NCI-H1417 (cell line): ENCODE data around the gene GGA1.
A peak's percentile ranks its signal among the peaks of the same experiment; 100 is the strongest.
"Not testable (repeated sequence)": the region's sequence is repeated elsewhere in the genome, so short reads cannot be mapped to it uniquely, and the experiment has no call there.

ENCODE experiments used
- DNase-seq, 3 experiments: peaks; one replicate each; lab custom pipeline; 2025; lab: John Stamatoyannopoulos, UW

The GGA1 gene

GRCh38 chr22:37609240-37610152 lies 862 bp downstream of the GGA1 start:
- no peak for DNase-seq

DNA sequence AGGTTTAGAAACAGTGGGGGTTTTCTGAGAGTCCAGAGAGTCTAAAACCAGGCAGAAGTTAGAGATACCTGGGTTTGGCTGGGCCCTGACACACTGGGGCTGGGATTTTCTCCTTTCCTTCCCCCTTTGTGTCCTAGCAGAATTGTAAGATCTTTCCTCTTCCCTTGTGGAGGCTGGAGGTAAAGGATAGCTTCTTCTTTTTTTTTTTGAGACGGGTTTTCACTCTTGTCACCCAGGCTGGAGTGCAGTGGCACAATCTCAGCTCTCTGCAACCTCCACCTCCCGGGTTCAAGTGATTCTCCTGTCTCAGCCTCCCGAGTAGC lies 1.5 kb downstream of the GGA1 start:
- not testable (repeated sequence) for DNase-seq

DNA sequence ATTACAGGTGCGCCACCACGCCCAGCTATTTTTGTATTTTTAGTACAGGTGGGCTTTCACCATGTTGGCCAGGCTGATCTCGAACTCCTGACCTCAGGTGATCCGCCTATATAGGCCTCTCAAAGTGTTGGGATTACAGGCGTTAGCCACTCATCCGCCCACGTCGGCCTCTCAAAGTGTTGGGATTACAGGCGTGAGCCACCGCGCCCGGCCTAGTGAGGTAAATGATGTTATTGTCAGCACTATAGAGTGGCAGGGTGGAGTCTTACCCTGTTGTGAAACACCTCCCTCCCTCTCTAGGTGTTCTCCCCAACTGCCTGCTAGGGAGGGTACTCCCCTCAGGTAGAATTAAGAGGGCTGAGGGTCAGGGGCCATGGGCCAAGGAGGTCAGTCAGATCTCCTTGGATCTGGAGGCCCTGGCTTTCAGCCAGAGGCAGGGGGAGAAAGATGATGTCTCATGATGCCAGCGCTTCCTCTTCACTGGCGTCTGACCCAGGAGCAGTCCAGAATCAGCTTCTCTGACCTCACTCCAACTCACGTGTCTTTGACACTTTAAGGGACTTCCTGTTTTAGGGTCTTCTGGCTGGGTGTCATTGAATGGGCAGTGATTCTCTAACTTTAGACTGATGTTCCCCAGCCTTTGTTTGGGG lies 2.0 kb downstream of the GGA1 start:
- no peak for DNase-seq

DNA sequence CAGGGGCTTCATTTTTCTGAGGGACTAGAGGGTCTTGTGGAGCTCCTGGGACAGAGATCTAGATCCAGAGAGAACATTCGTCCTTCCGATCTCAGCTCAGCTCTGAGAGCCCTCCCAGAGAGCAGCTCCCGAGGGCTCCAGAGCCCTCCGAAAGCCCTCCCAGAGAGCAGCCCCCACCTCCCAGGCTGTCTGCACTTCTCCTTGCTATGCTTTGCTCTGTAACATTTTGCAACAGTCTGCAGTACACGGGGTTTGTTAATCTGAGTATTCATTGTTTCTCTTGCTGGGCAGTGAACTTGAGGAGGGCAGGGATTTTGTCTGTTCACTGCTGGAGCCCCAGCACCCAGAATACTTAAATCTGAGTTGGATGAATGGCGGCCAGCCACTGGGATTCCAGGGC lies 2.6 kb downstream of the GGA1 start:
- DNase-seq = no peak

DNA sequence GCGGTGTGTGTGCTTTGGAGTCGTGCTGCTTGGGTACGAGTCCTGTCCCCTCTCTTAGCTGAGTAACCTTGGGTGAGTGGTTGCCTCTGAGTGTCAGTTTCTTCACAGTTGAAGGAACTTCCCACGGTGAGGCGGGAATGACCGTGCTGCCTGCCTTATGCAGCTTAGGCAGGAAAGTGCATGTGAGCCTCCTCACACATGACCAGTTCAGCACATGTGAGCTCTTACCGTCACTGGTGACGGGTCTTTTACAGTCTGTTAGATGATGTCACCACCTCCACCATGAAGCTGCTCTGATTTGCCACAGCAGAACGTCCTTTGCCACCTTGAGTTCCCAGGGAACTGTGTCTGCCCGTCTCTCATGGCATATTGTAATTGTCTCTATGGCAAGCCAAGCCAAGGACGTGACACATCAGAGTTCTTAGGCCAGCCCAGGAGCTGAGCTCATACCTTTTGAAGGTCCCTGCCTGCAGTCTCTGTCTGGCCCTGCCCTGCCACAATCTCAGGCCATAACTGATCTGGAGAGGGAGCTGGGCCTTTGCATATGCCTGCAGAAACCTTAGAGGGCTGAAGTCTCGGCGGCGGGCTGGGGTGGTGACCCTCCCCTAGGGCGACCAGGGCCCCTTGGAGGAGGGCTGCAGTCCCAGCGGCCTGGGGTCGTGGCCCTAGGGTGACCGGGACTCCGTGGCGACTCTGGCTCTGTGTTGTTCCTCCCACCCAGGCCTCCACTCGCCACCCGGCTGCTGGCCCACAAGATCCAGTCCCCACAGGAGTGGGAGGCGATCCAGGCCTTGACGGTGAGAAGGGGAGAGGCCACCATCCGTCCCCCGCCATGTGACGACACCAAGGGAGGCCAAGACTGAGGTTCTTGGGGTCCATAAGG lies 7.8 kb downstream of the GGA1 start:
- DNase-seq = no peak

GRCh38 chr22:37617431-37617830 lies 8.8 kb downstream of the GGA1 start:
- no peak for DNase-seq

DNA sequence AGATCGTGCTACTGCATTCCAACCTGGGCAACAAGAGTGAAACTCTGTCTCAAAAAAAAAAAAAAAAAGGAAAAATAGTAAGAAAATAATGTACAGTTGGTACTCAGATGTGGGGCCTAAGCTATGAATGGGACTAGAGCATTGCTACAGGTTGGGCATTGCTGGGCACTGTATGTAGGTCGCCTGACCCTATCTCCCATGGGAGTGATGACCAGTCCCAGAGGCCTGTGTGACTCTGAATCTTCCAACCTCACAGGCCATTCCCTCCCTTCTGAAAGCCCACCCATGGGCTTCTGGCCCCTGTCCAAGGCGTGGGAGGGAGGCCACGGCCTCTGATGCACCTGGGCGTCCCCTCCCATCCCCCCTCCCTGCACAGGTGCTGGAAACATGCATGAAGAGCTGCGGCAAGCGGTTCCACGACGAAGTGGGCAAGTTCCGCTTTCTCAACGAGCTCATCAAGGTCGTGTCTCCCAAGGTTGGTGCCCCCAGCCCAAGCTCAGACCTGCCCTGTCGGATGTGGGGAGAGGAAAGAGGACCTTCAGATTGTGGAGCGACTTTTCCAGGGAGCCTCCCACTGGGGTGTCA lies 9.5 kb downstream of the GGA1 start:
- no peak for DNase-seq

GRCh38 chr22:37618674-37619073 lies 10.0 kb downstream of the GGA1 start:
- DNase-seq = no peak

DNA sequence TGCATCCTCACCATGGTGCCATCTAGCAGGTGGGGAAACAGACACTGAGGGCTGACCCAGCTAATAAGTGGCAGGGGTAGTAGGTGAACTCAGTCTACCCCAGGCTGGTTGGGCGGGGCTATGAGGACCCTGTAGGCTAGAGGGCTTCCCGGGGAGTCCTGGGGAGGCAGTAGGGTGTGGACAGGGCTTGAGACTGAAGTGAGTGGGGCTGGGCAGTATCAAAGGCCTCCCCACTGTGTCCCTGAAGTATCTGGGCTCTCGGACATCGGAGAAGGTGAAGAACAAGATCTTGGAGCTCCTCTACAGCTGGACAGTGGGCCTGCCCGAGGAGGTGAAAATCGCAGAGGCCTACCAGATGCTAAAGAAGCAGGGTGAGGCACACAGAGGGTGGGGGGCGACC lies 11.4 kb downstream of the GGA1 start:
- DNase-seq = no peak

GRCh38 chr22:37621352-37621860 lies 12.8 kb downstream of the GGA1 start:
- DNase-seq = no peak

DNA sequence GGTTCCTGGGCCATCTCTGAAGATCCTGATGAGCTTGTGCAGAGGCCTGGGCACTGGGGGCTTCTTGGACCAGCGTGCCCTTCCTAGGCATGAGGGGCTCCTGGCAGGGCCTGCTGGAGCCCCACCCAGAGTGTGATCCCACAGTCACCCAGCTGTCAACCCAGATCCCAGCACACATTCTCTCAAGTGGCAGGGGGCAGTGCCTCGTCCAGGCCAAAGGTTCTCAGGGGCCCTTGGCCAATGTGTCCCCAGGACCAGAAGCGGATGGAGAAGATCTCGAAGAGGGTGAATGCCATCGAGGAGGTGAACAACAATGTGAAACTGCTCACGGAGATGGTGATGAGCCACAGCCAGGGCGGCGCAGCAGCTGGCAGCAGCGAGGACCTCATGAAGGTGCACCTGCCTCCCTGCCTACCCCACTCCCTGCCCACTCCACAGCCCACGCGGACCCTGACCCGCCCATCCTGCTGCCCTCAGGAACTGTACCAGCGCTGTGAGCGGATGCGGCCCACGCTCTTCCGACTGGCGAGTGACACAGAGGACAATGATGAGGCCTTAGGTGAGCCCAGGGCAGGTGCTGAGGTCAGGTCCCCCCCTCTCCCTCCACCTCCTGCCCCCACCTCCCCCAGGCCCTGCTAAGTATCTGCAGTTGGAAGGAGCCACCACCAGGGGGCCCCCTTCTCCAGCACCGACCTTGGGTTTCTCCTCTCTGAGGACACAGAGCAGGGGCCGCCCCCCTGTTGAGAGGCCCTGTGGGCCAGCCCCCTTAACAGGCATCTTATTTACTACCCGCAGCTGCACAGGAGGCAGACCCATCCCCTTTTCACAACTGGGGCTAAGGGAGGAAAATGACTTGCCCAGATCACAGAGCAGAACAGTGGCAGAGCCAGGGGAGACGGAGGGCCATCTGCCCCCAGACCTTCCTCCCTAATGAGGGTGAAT lies 14.7 kb downstream of the GGA1 start:
- peak in 2 of 3 experiments; percentile 15 to 56 for DNase-seq

DNA sequence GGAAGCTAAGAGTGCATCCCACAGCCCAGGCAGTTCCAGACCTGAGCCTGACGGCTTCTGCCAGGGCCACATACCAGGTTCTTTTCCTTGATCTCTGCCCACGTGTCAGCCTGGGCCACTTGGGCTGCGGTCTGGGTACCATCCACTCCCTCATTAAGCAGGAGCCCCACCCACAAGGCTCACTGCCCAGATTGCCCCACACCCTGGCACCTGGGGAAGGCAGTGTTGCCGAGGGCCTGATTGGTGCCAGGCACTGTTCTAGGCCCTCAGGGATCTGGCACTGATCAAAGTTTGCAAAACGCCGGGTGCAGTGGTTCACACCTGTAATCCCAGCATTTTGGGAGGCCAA lies 15.4 kb downstream of the GGA1 start:
- no peak for DNase-seq

DNA sequence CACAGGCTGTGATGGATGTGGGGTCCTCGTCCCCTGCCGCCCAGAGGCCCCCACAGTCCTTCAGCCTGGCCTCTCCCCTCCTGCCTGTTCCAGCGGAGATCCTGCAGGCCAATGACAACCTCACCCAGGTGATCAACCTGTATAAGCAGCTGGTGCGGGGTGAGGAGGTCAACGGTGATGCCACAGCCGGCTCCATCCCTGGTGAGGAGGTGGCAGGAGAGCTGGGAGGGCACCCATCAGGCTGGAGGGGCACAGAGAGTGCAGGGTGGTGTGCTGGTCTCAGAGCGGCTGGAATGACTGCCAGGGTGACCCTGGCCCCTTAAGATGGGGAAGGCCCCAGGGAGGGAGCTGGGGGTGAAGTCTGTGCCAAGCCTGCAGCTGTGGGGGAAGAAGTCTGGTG lies 16.2 kb downstream of the GGA1 start:
- no peak for DNase-seq

GRCh38 chr22:37625737-37626136 lies 17.1 kb downstream of the GGA1 start:
- DNase-seq = no peak

GRCh38 chr22:37626144-37626543 lies 17.5 kb downstream of the GGA1 start:
- DNase-seq = no peak

DNA sequence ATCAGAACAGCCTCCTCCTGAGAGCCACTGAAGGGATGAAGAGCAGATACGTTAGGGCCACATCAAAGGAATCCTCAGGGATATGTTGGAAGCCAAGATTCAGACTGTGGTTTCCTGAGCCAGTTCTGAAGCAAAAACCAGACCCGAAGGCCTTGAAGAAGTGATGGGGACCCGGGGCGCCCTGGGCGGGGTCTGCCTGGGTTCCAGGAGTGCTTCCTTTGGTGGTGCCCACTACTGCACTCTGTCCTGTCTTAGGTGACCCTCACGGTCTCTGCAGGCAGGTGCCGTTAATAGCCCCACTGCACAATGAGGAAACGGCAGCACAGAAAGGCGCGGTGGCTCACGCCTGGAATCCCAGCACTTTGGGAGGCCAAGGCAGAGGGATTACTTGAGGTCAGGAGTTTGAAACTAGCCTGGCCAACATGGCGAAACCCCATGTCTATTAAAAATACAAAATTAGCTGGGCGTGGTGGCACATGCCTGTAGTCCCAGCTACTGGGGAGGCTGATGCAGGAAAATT lies 18.0 kb downstream of the GGA1 start:
- no peak for DNase-seq

- no peak for DNase-seq
Measured at GRCh38 chr22:37627121-37627520, 18.5 kb downstream of the GGA1 start.

DNA sequence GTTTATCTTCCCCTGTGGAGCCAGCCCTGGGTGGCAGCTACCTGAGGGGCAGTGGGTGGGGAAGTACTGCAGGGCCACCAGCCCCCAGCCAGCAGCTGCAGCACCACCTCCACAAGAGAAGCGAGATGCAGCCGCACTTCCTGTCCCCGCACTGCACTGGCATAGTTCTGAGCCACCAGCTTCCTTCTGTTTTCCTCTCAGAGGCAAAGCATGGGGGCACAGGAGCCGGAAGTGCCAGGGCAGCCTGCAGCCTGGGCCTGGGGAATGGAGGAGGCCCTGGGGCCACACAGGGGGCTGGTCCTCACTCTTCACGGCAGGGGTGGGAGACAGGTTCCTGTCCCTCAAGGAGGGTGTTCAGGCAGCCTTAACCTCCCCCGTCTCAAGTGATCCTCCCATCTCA lies 18.9 kb downstream of the GGA1 start:
- DNase-seq = no peak

GRCh38 chr22:37628830-37629229 lies 20.2 kb downstream of the GGA1 start:
- no peak for DNase-seq

DNA sequence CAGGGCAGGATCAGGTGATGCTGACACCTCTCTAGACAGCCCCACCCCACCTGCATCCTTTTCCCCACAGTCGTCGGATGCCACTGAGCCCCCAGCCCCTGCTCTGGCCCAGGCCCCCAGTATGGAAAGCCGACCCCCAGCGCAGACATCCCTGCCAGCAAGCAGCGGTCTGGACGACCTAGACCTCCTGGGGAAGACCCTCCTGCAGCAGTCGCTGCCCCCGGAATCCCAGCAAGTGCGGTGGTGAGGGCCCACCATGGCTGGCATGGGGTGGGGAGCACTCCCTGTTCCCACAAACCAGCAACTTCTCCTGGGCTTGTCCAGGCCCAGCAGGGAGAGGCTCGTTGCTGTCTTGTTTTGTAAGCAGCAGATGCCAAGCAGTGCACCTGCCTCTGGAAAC lies 21.3 kb downstream of the GGA1 start:
- DNase-seq = no peak
